GM12865 (cell line): ENCODE measurements around the gene TENT5A.

ENCODE experiments used
- DNase-seq: peaks from one replicate; pipeline ENCODE4 v3.0.0; 2010; ENCODE audit warnings: low read depth
- H3K4me3 ChIP-seq: 2 replicates; pipeline ENCODE4 v1.5.1; 2011; ENCODE audit warnings: mild to moderate bottlenecking, low read depth, low read length, control low read depth
- TF ChIP-seq, protein P1 (sequence below): IDR thresholded peaks from 2 replicates; pipeline ENCODE4 v1.5.1; 2011; ENCODE audit warnings: low read length, control low read depth, low read depth, inconsistent platforms; ENCODE audit not compliant: insufficient read depth; ENCODE audit errors: missing control alignments

Gene TENT5A

DNA sequence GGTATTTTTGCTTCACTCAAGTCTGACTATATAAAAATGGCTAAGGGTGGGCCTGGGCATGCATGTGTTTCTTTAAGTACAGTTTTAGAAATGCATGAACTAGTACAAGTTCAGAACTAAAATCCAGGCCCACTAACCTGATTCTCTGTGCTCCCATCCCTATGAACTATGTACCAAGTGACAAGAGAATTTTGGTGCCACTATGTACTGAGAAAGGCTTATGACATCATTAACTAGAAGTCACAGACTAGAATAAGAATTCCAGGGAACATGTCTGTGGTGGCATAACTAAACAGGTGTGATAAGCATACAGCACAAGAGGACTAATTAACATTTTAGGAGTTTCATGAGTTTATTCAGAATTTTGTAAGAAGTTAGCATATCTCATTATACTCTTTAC lies 16.1 kb downstream of the TENT5A start:
- TF ChIP-seq, protein P1, sequence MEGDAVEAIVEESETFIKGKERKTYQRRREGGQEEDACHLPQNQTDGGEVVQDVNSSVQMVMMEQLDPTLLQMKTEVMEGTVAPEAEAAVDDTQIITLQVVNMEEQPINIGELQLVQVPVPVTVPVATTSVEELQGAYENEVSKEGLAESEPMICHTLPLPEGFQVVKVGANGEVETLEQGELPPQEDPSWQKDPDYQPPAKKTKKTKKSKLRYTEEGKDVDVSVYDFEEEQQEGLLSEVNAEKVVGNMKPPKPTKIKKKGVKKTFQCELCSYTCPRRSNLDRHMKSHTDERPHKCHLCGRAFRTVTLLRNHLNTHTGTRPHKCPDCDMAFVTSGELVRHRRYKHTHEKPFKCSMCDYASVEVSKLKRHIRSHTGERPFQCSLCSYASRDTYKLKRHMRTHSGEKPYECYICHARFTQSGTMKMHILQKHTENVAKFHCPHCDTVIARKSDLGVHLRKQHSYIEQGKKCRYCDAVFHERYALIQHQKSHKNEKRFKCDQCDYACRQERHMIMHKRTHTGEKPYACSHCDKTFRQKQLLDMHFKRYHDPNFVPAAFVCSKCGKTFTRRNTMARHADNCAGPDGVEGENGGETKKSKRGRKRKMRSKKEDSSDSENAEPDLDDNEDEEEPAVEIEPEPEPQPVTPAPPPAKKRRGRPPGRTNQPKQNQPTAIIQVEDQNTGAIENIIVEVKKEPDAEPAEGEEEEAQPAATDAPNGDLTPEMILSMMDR = no peak
- no peak for DNase-seq
- H3K4me3 ChIP-seq = no peak overlapping the region

DNA sequence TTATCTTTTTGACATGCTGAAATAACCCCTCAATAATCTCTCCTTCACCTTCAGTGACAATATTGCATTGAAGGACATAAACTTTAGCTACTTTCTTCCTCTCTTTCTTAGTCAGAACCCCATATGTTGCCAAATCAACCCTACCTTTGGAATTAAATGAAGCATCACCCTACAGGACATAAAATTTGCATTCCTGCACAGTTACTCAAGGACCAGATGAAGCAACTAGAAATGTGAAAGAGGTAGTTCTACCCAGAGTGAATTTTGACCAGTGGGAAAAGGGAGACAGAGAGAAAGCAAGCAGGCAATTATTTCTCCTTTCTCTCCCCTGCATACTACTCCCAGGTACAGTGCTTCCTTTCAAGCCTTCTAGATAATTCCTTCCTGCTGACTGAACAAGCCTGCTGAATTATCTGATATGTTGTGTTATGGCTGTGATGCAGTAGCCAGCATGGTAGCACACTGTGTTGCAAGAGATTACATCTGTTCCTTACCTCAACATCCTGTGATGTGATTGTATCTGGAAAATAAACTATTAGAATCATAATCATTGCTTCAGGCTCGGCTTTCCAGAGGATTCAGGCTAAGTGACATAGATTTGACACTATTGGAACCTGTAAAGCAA lies 16.6 kb downstream of the TENT5A start:
- H3K4me3 ChIP-seq = no peak overlapping the region
- TF ChIP-seq, protein P1 = no peak
- no peak for DNase-seq

DNA sequence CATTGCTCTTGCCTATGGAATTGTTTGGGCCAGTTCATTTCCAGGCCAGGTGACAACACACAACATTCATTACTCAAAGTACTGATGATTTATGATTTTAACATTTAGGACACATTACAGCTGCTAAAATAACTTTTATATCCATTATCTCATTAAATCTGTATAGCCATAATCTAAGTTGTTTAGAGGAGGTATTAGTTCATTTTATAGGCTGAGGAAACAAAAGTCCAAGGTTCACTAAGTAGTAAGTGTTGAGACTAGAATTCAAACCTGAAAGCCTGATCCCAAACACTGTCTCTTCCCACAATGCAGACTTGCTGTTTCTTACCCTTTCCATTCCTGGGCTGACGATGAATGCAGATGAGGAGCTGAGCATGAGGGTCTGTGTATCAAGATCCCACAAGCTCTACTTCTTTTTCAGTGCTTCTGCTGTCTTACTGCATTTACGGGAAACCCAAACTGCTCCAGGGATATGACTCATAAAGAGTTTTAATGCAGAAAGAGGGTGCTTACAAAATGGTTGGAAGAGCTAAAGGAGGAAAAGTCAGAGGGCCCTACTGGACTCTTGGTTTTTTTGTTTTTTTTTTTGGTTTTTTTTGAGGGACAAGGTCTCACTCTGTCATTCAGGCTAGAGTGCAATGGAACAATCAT lies 17.9 kb downstream of the TENT5A start:
- DNase-seq = no peak
- H3K4me3 ChIP-seq = no peak overlapping the region

DNA sequence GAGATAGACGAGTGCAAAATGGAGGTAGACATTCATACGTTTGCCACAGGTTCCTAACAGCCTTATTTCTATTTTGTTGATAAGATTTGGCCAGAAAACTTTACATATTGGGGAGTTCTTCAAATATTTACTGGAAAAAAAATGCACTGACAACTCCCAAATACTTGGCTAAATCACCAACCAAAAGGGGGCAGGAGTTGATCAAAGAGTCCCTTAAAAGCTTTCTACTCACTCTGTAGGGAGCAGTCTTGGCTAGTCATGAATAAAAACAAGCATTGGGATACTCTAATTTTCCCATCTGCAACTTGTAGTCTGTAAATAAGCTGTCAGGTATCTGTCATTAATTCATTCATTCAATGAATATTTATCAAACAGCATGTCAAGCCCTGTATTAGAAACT lies 18.4 kb downstream of the TENT5A start:
- DNase-seq = no peak
- TF ChIP-seq, protein P1 = no peak
- no peak overlapping the region for H3K4me3 ChIP-seq

More for the DNA sequence above, 17.9 kb downstream of the TENT5A start:
- TF ChIP-seq, protein P1 = no peak

DNA sequence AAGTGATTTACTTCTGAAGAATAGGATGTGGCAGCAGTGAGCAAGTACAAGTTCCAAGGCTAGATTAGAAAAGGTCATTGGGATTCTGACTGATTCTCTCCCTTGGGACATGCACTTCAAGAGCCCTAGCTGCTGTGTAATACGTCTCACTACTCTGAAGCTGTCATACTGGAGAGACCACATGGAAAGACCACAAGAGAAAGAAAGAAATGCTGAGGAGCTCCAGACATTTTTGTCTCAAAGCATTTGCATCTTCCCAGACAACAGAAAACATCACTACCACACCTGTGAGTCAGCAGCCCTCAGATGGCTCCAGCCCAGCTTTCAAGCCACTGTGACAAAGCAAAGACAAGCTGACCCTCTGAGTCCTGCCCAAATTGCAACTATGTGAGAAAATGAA lies 20.7 kb downstream of the TENT5A start:
- no peak for DNase-seq
- H3K4me3 ChIP-seq = no peak overlapping the region
- TF ChIP-seq, protein P1 = no peak

DNA sequence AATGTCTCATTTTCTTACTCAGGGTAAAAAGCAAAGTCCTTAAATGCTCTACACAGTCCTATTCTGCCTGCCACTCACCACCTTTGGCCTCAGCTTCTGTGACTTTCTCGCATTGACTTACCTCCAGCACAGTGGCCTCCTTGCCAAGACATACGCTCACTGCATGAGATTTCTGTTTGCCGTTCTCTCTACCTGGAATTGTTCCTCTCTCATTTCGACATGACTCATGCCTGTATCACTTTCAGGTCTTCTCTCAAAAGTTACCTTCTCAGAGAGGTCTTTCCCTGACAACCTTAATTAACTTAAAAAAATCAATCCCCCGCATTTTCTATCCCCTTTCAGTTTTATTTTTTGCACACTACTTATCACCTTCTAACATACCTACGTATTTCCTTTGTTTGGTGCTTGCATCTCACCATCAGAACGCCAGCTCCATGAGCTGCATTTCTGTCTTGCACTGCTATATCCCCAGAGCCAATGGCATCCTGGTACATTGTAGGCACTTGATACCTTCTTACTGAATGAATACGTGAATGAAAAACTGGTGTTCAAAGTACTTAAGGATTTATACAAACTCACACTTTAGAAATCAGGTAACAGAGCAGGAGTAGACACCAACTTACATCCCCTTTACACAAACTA lies 24.5 kb downstream of the TENT5A start:
- peak; percentile 66 for DNase-seq
- TF ChIP-seq, protein P1 = no peak
- no peak overlapping the region for H3K4me3 ChIP-seq
